ENCODE results near the gene NOL6. TPM values are rescaled to one million over a fixed set of nuclear protein-coding genes. Genes with fewer than 3 reads are reported as not detected.

Gene NOL6
- total and polyA plus RNA-seq, 2 of the 13 experiments (the other 11 are each of a cell fraction or from before 2014, with no cell fraction given): 17.0 to 30.2 TPM

GRCh38 chr9:33464045-33464636 is 9.6 kb downstream of the NOL6 start:
- no peak overlapping the region for H3K9ac ChIP-seq (ENCODE audit: insufficient read depth, low read depth, low read length)
- ChIA-PET CTCF (ENCODE audit: low intra/inter-chr PET ratio, low total read pairs) (no interaction called here), POLR2A (interaction anchor here (0.6 to 1.4 kb wide), 3 partner anchors 10 to 61 kb away, joined by 3 to 5 read pairs (median 3); partner anchors contain the start of gene NOL6)
- H3K4me1 ChIP-seq (ENCODE audit: insufficient read depth, low read length): peaks cover 8% of the 10 kb centered on the region
- no peak overlapping the region for H3K4me3 ChIP-seq (replicated peaks in 1 of 3; ENCODE audit: insufficient read depth in 1 of 3, low read depth in 2 of 3, low read length in 3 of 3)
- no peak overlapping the region for H3K27ac ChIP-seq (ENCODE audit: extremely low read length, insufficient read depth, low read length)
- in situ Hi-C loops (cut with HindIII; ENCODE audit: extremely low pct_ligation_motif_present, low pct_unique_long_range_greater_than_20kb): loop anchor here (10.0 kb wide), 2 partner anchors 89 to 169 kb away; partner anchors contain the start of gene NFX1
- H3K9me3 ChIP-seq (ENCODE audit: low read length): no peaks in the 10 kb centered on the region
- FAIRE-seq (no peak), ATAC-seq (no peak), DNase-seq (ENCODE audit: low spot score) (no peak)
- no peaks in the 10 kb centered on the region for H3K79me2 ChIP-seq (ENCODE audit: insufficient read depth, low read length)
- H3K36me3 ChIP-seq (replicated peaks in 1 of 2; ENCODE audit: control insufficient read depth in 1 of 2, insufficient read depth in 2 of 2, low read length in 2 of 2): peaks cover 45 to 76% of the 10 kb centered on the region in 2 experiments
- H2AFZ ChIP-seq (ENCODE audit: low read length): no peak overlapping the region
- BruUV-seq (replicated peaks): no TSS peak
- no peak overlapping the region for H3K4me2 ChIP-seq (ENCODE audit: low read depth, low read length)
- no peaks in the 10 kb centered on the region for H3K27me3 ChIP-seq (ENCODE audit: control insufficient read depth in 1 of 2, insufficient read depth in 2 of 2, low read length in 2 of 2)
- intact Hi-C loops (cut with micrococcal nuclease; ENCODE audit: unreplicated experiment): no loop called here
- 100% methylated on average over 10 of the region's 14 CpGs for WGBS (ENCODE audit: low lambda C conversion rate)
- H4K20me1 ChIP-seq (ENCODE audit: insufficient read depth, low read length): no peaks in the 10 kb centered on the region
- TF ChIP-seq CREB1 (IDR thresholded peaks at IDR 0.05) (no peak), CREB1 (CRISPR knock-in tag; IDR thresholded peaks at IDR 0.05) (no peak), RBAK (CRISPR knock-in tag; IDR thresholded peaks at IDR 0.05) (no peak), ZNF251 (CRISPR knock-in tag; IDR thresholded peaks at IDR 0.05) (no peak), RNF219 (CRISPR knock-in tag; IDR thresholded peaks at IDR 0.05) (no peak), NR0B2 (CRISPR knock-in tag; IDR thresholded peaks at IDR 0.05) (no peak), ZNF441 (CRISPR knock-in tag; IDR thresholded peaks at IDR 0.05; ENCODE audit: borderline replicate concordance) (no peak), ZNF281 (CRISPR knock-in tag; IDR thresholded peaks at IDR 0.05; ENCODE audit: borderline replicate concordance) (no peak), MLLT10 (CRISPR knock-in tag; IDR thresholded peaks at IDR 0.05) (no peak), ZNF513 (CRISPR knock-in tag; conservative IDR thresholded peaks at IDR 0.05) (no peak), STAT6 (CRISPR knock-in tag; IDR thresholded peaks at IDR 0.05; ENCODE audit: borderline replicate concordance) (no peak), SUZ12 (IDR thresholded peaks at IDR 0.05; ENCODE audit: low read depth, low read length) (no peak), HDAC6 (IDR thresholded peaks at IDR 0.05; ENCODE audit: low read depth, low read length) (no peak), MAF1 (CRISPR knock-in tag; IDR thresholded peaks at IDR 0.05; ENCODE audit: borderline replicate concordance) (no peak), MYC (CRISPR knock-in tag; IDR thresholded peaks at IDR 0.05; ENCODE audit: borderline replicate concordance) (no peak)

Measured in HepG2 (cell line).